CD4-positive, alpha-beta T cell treated with Interleukin-21 for 1 hour (primary cell): ENCODE measurements around the gene P2RX3.

Experiments used
- DNase-seq: peaks from one replicate; pipeline ENCODE4 v3.0.0-alpha.2; 2020

Gene P2RX3

GRCh38 chr11:57310630-57311086 lies 27.5 kb upstream of the P2RX3 start:
- no peak for DNase-seq

DNA sequence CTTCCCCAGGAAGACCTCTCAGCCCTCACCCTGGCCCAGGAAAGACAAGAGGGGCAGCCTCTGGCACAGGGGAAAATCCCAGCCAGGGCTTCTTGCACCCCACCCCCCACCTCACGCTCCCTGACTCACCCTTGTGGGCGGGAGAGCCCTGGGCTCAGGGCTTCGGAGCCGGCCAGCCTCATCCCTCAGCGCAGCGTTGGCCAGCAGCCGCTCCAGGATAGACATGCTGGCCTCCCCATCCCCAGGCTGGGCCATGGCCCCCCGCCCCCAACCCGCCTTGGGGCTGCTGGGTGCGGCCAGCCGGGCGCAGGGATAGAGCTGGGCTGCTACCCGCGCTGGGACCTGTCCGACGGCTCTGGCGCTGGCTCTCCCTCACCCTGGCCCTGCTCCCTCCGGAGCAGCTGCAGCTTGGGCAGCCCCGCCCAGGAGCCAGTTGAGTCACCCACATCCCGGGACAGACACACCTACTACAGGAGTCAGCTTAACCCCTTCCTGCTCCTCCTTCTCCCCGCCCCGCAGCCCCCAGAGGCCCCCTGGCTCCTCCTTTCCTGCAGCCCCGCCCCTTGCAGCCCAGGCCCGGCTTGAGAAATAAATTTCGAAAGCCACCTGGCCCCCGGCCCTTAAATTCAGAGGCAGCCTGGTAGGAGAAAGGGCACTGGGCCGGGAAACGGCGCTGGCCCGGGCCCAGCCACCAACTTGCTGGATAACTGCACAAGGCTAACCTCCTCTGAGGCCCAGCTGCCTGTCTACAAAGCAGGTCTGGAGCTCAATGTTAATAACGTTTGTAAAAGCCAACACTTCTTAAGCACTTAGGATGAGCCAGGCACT lies 26.8 kb upstream of the P2RX3 start:
- DNase-seq = peak; percentile 29

DNA sequence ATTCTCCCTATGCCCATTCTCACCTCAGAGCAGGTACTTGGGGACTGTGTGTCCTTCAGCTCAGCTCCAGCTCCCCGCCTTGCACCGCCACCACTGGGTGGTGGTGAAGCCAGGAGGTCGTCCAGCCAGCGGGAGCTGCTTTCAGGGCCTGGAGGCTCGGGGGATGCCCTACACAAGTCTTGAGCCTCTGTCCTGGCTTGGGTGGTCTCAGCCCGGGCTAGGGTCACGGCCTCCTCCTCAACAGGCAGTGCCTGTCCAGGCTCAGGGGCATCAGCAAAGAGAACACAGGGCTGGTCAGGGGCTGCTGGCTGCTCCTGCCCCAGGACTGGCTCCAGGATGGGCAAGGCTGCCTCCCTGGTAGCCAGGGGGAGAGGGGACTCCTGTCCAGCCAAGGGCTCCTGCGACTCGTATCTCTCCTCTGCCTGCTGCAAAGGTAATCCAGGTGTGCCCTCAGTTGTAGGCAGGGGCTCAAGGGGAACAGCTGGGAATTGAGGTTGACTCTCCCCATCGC lies 25.6 kb upstream of the P2RX3 start:
- DNase-seq = no peak

DNA sequence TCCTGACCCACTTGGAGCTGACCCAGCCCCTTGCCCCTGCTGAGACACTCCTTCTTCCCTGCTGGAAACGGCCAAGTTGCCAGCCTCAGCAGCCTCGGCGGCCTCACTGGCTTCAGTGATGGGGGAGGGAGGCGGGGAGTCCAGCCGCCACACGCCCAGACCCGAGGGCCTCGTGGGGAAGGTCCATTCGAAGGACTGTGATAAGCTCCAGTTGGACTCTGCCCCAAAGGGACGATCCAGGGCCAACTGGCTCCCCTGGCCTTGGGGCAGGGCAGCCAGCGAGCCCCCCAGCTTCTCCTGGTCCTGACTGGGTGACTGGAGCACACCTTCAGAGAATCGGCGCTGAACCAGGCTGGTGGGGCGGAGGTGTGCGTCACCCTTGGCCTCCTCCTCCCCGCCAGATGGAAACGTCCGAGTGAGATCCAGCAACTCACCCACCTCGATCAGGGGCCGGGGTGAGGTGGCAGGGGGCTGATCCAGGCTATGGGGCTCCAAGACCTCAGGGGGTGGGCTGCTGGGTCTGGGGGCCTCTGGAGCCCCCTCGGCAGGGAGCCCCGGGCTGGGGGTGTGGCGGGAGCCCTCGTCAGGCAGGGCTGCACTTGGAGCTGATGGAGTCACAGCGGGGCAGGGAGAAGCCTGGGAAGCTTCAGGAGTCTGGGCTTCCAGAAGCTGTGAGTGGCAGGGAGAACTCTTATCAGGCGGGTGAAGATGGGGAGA lies 24.9 kb upstream of the P2RX3 start:
- DNase-seq = no peak

GRCh38 chr11:57313788-57314135 lies 24.4 kb upstream of the P2RX3 start:
- no peak for DNase-seq

GRCh38 chr11:57314221-57314973 lies 23.8 kb upstream of the P2RX3 start:
- DNase-seq = no peak

DNA sequence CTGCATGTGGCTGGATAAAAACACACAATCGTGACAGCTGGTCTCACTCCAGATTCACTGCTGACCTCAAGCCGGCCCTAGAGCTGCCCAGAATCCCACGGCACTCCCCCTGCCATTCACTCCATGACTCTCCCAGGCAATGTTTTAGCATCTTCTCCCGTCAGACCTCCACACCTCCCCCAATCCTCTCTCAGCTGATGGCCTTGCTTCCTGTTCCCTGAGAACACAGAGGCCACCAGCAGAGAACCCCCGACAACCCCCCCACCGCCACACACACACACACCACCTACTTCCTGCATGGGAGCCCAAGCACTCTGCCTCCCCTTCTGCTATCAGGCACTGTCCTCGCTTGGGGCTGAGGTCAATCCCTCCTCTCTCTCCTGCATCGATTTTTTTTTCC lies 22.7 kb upstream of the P2RX3 start:
- DNase-seq = no peak

GRCh38 chr11:57316017-57316416 lies 22.1 kb upstream of the P2RX3 start:
- DNase-seq = no peak

DNA sequence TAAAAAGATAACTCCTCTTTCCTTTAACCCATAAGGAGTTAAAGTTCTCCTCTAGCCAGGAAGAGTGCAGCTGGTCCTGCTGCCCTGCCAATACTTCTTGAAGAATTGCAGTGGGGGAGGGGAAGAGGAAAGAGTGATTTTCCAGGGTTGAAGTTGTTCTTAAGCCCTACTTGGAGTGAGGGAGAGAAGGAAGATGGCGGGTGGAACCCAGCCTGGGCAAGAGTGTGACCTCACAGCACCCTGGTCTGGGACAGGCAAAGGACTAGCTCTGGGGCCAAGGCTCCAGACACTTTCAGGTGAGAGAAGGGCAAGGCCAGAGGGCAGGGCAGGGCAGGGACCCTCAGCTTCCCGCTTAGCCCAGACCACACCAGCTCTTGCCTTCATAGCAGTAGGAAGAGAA lies 20.0 kb upstream of the P2RX3 start:
- no peak for DNase-seq

DNA sequence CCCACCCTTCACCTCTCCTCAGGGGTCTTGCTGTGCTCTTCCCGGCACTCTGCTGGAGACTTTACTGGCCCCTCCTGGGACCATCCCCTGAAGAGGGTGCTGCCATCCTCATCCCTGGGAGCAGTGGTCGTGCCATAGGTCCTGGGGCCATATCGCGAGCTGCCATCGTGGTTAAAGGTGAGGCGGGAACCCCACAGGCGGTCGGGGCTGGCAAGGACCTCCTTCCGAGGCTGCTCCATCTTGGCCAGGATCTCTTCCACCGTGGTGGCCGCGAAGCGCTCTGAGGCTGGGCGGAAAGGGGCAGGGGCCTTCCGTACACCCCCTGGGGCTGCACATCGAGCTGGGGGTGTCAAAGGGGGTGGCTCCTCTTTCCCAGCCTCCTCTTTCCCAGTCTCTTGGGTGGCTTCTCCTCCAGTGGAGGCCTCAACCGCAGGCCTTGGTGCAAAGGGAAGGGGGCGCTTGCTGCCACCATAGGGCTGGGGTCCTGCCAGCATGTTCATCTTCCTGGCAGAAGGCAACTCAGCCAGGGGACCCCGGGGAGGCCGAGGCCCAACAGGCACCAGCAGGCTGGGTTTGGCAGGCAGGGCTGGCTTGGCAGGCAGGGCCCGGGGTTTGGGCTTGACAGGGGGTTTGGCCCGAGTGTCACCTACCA lies 18.0 kb upstream of the P2RX3 start:
- no peak for DNase-seq

DNA sequence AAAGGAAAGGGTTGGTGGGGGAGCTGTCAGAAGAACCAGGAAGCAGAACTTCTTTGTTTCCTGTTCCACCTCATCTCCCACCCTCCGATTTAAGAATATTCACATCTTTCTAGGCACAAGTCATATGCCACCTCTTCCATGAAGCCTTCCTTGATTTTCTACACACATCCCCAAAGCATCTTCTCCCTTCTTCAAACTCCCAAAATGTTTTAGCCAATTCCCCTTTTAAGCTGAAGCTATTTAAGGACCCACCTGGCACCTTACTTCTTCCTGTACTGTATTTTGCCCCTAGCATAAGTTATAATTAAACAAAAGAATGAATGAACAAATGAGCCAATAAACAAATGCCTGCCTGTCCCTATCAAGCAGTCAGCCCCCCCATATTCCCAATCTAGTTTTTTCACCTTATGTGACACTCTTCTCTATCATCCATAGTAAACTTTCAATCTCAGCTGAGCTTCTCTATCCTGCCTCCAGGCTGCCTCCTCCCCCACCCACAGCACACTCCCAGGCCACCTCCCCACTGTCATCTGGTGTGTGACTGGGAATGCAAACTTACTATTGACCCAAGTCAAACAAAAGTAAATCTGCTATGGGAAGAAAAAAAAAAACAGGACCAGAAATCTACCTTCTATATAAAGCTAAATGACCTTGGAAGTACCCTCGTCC lies 17.3 kb upstream of the P2RX3 start:
- no peak for DNase-seq

DNA sequence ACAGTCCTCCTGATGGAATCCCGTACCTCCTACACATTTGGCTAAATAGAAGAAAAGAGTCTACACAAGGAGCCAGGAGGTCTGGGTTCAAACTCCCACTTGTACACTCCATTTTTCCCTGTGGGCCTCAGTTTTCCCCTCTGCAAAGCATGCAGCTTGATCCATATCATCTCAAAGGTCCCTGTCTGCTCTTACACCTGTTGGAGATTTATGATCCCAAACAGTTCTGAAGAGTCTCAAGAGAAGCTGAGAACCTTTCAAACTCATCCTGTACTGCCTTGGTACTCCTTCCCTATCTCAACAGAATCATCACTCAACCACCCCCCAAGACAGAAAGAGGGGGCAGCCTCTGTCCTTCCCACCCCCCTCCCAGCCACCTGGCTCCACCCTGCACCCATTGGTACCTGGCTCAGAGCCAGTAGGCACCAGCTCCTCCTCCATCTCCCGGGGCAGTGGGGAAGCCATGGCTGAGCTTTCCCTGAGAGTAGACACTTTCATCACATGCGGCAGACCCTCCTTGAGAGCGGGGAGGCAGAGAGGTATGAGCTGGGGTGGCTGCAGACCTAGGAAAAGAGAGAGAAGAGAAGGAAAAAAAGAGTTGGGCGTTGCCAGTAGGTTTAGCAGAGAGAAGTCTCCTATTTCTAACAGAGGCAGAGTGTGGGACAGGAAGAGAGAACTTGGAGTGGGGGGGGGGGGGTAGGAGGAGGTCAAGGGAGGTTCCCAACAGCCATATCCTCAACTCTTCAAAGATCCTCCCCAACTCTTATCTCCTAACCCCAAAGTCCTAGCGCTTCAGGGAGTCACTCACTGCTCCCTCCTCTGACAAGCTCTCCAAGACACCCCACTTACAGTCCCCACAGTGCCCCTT lies 16.5 kb upstream of the P2RX3 start:
- DNase-seq = no peak

DNA sequence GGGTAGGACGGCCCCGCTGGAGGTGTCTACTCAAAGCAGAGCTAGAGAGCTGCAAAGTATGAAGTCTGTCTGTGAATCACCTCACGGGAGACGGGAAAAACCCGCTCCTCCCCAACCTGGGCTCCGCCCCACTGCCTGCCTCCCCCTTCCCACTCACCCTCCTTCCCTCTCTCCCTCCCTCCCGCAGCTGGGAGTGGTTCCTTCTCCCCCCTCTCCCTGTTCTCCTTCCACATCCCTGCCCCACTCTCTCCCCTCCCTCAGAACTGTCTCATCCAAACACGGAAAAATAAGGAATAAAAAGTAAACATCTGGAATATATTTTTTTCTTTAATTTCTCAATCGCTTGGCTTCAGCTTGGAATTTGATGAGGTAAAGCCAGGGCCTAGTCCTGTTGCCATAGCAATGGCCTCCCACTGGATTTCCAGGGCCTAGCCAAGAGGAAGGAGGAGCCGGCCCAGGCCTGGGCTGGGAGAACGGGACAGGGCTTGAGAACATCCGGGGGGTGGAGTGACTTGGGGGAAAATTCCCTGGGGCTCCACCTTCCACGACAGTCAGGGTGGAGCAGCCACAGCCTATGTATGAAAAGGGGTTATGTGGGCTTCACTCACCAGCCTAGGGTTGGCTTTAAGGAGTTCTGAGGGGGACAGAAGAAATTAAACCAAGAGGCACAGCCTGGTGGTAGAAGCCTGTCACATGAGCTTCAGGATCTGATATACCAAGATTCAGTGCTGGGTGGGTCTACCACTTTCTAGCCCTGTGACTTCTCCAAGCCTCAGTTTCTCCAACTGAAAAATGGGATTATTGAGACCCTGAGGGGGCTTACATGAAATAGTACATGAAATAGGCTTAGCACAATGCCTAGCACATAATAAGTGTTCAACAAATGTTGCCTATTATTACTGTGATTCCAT lies 15.6 kb upstream of the P2RX3 start:
- DNase-seq = no peak

DNA sequence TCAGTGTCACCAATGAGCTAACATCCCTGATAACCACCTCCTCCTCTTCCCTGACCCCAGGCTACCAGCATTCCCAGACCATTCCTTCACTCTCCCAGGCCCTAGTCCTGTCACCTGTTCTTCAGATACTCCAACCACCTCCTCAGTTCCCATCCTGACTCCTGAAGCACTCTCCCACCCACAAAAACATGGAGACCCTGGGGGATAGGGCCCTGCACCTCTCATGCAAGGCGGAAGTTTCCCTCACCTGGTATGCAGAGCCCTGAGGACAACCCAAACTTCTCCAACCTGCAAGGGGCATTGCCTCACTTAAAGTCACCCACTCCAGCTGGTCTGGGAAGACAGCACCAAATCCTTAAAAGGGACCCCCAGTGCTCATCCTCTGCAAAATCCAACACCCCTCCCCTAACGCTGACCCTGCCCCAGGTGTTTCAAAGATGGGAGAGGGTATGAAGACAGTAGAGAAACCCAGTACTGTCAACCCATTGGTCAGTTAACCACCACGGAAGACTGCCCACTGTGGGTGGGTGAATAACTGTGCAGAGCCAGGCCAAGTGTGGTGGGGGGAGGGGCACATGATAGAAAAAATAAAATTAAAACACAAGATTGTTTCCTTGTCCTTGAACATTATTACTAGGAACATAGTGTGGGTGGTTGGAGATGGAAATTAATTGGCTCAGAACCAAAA lies 14.8 kb upstream of the P2RX3 start:
- no peak for DNase-seq

- DNase-seq = no peak
These were observed 14.3 kb upstream of the P2RX3 start for GRCh38 chr11:57323855-57324153.

GRCh38 chr11:57324154-57324885 lies 13.8 kb upstream of the P2RX3 start:
- DNase-seq = no peak

GRCh38 chr11:57324886-57325734 lies 13.0 kb upstream of the P2RX3 start, which contains the start of gene TNKS1BP1:
TSS of gene TNKS1BP1 (minus strand) at chr11:57324952. CDS start at chr11:57321885, 3,067 bp downstream.
- DNase-seq = peak; percentile 93

DNA sequence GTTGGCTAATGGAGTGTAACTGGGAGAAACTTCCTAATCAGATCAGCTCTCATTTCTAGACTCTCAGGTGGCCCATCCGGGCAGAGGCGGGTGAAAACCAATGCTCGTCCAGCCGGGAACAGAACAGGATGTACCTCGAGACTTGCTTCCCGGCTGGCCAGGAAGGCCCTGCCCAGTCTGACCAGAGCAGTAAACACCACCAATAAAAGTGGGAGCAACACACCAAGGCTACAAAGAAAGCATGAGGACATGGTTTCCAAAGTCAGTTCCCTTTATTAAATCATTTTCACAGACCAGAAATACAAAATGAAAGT lies 12.5 kb upstream of the P2RX3 start:
- no peak for DNase-seq
